CD4-positive, alpha-beta T cell treated with Interleukin-10 for 1 hour (primary cell): ENCODE data around the gene PSME3IP1.
A peak's percentile ranks its signal among the peaks of the same experiment; 100 is the strongest.
"Not testable (repeated sequence)": the region's sequence is repeated elsewhere in the genome, so short reads cannot be mapped to it uniquely, and the experiment has no call there.

ENCODE experiments used
- DNase-seq: peaks from one replicate; pipeline ENCODE4 v3.0.0-alpha.2; 2020

Gene PSME3IP1

DNA sequence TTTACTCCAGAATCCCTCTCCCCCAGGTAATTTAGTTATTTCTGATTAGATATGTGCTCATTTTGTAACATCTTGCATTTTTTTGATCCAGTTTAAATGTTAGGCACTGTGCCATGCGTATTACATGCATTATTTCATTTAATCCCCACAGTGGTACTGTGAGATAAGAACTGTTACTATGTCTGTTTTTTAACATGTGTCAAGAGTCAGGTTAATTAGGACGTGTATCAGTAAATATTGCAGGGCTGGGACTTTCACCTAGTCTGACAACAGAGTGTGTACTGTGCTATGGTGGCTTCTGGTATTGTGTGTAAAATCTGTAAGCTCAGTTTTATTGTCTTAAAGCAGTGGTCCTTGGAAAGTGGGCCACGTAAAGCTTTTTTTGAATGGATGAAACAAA lies 10.9 kb upstream of the PSME3IP1 start:
- DNase-seq = no peak

DNA sequence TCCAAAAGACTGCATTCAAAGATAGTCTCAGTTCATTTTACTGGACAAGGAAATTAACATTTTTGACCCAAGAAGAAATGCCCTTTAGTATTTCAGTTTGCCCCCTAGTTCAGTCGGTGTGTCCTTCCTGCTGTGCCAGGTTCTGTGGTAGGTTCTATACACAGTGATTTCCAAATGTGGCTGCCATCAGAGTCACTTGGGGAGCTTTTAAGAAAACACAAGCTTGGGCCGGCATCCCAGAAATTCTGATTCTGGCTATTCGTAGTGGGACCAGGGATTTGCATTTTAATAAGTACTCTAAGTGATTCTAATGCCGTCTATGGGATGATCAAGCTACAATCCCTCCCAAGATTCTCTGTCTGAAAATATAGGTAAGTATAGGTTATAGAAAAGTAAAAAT lies 10.4 kb upstream of the PSME3IP1 start:
- DNase-seq = no peak

DNA sequence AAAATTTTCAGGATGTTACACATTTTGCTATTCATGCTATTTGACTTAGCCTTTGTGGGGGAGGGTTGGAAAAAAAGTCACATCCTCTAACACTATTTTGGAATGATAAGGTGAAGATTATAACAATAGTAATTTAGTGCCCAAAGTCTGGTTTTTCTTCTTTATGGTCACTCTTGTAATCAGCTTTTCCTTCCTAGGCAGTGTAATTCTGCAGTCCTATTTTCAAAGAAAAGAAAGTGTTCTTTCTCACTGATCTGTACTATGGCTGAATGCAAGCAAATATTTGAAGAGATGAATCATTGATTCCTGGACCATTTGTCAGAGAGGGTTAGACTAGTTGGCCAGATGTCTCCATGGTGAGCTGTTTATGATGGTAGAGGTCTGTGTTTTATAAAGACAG lies 8.7 kb upstream of the PSME3IP1 start:
- DNase-seq = no peak

DNA sequence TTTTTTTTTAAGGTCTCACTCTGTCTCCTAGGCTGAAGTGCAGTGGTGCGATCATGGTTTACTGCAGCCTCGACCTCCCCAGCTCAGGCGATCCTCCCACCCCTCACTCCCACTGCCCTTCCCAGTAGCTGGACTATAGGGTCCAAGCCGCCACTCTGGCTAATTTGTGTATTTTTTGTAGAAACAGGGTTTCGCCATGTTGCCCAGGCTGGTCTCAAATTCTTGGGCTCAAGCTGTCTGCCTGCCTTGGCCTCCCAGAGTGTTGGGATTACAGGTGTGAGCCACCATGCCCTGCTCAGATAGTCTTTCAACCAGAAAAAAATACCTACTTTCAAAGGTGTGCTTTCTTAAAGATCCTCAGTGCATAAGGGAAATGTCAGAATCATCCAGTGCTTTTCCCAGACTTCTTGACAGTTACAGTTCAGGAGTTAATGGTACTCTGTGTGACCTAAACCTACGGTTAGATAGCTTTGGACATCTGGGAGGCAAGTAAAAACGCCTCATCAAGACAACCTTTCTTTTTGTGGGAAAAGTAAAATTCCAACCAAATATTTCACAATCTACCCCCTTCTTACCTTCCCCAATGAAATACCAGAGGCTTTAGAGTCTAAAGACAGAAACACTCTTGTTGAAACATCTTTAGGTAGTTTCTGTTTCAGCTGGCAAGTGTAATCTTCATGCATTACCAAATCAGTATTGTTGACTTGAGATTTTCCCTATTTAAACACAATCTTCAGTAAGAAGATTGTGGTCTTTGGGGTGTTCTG lies 7.1 kb upstream of the PSME3IP1 start:
- DNase-seq = no peak

DNA sequence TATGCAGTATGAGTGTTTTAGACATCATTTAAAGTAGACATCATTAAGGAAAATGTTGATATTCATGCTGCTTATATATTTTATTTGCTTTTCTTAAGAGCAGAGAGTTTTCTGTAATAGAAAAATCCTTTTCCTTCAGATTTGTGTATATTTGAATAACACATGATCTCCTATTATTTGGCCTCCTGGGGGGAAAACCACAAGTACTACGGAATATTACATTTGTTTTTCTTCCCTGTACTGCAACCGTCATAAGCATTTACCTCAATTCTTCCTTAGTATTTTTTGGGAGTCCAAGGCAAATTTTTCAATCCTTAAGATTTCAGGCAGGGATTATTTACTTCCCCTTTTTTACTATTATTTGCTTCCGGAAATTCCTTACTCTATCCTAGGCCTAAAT lies 6.3 kb upstream of the PSME3IP1 start:
- DNase-seq = no peak

DNA sequence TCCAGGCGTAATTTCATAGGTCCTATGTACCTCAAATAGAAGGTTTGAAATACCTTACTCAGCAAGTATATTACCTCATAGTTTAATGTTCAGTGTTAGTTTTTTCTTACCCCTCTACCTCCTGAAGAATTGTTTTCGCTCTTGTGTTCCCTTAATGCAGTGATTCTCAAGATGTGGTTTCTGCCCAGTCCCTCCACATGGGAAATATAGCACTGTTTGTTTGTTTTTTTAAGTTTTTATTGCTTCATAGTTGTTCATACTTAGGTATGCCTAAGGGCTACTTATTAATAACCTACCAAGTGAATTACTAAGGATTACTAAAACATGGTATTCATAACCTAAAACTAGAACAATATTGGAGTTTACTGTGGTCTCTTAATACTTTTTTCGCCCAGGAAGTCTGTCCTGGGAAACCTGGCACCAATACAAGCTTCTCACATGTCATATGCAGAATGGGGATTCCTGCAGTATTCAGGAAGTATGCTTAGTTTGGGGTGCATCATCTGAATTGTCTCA lies 5.3 kb upstream of the PSME3IP1 start:
- no peak for DNase-seq

DNA sequence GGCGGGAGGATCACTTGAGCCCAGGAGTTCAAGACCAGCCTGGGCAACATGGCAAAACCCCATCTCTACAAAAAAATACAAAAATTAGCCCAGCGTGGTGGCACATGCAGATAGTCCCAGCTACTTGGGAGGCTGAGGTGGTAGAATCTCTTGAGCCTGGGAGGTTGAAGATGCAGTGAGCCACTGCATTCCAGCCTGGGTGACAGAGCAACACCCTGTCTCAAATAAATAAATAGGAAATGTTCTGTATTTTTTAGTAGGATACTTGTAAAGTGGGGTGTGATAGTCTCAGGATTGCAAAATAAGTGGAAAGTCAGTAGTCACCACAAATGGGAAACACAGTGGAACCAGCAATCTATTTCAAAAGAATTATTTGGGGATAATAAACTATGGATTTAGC lies 4.3 kb upstream of the PSME3IP1 start:
- DNase-seq = no peak

DNA sequence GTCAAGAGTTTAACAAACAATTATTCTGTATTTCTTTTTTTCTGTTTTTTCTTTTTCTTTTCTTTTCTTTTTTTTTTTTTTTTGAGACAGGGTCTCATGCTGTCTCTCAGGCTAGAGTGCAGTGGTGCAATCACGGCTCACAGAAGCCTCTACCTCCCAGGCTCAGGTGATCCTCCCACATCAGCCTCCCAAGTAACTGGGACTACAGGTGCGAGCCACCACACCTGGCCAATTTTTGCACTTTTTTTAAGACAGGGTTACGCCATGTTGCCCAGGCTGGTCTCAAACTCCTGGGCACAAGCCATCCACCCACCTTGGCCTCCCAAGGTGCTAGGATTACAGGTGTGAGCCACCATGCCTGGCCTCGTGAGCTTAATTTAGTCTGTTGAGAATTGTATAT lies 3.7 kb upstream of the PSME3IP1 start:
- not testable (repeated sequence) for DNase-seq

DNA sequence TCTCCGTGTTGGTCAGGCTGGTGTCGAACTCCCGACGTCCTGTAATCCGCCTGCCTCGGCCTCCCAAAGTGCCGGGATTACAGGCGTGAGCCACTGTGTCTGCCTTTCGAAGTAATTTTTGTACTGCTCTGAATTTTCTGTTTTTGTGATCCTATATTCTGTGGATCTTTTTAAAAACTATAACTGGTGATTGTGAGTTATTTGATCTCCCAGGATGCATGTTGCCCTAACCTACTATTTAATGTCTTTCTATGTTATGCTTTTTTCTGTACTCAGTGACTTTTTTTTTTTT lies 2.8 kb upstream of the PSME3IP1 start:
- DNase-seq = no peak

DNA sequence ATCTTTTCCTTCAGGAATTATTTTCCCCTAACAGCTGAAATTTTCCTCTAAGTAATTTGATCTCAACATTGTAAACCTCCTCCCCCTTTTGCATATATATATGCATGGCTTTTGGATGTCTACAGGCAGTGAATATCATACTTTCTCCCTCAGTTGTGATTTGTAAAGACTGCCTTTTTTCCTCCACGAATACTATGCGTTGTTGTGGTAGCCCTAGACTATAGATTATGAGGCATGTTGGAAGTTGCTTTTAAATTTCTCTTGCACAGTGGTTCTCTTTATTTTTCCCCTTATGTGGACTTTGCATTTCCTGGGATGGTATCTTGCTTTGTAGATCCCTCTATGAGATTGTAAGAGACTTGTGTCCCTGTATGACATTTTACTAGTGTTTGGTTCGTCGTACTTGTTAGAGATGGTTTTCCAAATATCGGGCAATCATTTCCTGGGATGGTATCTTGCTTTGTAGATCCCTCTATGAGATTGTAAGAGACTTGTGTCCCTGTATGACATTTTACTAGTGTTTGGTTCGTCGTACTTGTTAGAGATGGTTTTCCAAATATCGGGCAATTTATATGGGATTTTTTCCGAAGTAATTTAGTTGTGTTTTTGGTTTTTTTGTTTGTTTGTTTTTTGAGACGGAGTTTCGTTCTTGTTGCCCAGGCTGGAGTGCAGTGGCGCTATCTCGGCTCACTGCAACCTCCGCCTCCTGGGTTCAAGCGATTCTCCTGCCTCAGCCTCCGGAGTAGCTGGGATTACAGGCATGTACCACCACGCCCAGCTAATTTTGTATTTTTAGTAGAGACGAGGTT lies 2.3 kb upstream of the PSME3IP1 start:
- DNase-seq = not testable (repeated sequence)

DNA sequence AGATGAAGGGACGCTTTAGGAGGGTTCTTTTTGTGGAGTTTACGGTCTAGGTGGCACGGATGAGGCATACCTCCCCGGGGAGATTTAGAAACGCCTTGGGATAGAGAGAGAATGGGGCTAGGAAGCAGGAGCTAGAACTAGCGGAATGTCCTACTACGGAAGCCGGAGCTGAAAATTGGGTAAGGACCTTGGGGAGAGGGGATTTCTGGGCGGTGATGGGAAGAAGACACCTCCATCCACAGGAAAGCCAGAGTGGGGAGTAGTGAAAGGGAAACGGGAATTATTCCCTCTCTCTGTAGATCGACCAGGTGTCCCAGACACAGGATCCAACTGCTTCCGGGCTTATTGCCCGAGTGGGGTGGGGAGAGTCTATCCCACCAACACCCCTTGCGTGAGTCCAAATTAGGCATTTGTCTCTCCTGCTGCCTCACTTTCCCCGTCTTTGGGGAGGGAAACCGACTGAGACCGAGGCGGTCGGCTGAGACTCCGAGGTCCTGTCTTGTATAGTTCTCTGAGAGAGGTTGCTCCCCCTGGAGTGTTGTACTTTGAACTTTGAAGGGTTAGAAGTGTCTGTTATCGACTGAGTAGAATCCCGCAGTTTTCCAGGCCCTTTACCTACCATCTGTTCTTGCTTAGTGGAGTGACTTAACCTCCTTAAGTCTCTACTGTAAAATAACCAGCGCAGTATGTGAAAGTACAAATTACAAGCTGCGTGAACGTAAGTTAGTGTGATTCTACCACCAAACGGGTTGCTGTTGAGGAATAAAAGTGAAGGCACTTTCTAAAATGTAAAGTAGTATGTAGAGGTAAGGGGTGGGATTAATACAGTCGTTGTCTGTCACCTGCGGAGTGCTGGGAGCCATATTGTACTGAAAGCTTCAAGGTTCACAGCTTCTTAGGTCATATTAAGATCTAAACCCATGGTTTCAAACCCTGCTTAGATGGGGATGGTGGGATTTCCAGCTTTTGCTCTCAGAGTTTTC lies 1.3 kb upstream of the PSME3IP1 start:
- DNase-seq = peak; percentile 28

DNA sequence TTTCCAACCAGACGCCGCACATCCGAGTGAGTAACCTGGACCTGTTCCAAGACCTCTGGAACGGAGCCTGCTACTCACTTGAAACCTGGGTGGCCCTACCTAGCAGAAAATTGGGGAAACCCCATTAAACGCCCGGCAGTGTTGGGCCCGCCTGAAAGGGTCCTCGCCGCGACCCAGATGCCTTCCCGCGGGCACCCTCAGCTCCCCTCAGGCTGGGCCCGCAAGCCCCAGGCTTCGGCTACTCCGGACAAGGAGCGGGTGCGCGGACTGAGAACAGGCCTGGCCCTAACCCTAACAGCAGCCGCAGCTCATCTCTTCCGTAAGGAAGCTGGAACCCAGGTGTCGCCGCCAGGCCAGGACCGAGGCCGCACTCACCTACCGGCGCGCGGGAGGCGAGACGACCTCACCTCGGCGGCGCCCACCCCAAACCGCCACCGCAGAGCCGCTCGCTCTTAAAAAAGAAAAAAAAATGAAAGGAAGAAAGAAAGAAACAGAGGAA lies 344 bp downstream of the PSME3IP1 start:
- DNase-seq = peak; percentile 50

DNA sequence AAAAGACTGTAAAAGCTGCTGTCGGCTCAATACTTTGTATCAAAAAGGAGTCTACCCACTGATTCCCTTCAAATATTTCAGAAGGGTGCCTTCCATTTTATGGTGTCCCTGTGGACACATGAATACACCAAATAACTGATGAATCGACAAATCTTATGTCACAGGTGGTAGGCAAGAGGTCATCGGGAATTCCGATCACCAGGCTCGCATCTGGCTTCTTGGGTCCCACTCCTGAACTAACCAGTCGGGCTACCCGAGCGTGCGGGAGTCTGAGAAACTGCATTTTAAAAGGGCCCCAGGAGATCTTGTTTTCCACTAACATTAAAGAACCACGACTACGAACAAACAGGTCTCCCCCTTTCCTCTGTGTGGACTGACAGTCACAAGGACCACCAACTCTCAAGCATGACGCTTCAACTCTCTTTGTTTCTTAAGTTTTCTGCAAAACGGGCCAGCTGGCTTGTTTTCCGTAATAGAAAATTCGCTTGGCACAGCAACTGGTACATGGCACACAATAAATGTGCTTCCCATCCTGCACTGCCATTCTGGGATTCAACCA lies 873 bp downstream of the PSME3IP1 start:
- no peak for DNase-seq

DNA sequence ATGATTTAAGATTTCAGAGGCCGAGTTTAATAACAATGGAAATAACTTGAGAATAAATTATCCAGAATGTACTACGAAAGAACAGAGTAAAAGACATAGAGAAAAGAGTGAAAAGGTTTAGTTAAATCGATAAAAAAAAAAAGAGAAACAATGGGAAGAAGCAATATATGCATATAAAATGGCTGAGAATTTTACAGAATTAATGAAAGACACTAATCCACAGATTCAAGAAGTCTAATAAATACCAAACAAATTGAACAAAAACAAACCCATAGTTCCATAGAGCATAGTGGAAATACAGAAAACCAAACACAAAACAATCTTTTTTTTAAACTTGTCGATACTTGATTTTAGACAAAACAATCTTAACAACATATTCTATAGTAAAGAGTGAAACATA lies 1.7 kb downstream of the PSME3IP1 start:
- no peak for DNase-seq

DNA sequence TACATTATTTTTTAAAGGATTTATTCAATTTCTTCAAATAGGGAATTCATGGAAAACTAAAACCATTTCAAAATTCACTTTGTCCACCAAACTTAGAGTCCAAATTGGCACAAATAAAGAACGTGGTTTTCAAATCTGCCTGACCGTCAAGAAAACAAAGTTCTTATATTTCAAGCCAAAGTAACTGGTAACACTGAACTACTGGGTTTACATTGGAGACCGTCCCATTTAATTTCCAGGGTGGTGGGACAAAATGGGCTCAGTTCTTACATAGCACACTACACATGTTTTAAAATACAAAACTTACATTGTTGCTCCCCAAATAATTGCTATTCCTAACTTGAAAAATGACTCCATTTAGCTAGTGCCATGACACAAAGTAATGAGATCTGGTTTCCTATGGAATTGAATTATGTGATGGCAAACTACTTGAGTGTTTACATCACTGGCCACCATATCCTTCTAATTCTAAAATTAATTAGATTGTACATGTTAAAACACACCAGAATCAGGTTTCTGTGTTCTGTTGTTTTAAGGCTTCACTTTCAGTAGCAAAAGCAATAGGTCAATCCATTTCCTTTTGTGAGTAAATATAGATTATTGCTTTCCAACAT lies 6.5 kb downstream of the PSME3IP1 start:
- DNase-seq = no peak

DNA sequence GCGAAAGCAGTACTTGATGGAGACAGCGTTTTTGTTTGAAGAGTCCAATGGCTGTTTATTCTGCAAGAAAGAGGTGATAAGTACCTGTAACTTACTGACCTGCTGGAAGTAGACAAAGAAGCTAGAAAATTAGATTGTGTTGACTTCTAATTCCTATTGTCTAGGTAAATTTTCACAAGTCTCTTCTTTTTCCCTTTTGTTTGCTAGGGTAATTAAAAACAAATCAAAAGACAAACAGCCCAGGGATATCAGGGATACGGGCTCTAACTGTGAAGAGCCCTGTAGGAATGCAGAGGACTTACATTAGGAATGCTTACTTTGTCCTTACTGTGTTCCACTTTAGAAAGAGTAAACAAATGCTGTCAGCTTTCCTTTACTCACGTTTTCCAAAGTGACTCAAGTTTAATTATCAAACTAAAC lies 7.0 kb downstream of the PSME3IP1 start:
- no peak for DNase-seq

DNA sequence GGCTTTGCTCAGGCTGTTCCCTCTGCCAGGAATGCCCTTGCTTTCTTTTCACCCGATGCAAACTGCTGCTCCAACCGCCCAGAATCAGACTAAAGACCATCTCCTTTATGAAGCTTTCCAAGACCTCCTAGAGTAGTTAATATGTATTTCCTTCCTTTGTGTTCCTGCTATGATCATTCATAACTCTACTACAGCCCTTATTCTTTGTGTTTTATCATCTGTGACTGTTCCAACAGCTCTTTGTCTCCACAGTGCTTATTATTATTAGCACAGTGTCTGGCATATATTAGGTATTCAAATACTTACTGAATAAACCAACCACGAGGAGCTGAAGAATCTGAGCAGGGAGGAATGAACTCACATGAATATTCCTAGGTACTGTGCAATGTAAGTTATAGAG lies 7.6 kb downstream of the PSME3IP1 start:
- no peak for DNase-seq

DNA sequence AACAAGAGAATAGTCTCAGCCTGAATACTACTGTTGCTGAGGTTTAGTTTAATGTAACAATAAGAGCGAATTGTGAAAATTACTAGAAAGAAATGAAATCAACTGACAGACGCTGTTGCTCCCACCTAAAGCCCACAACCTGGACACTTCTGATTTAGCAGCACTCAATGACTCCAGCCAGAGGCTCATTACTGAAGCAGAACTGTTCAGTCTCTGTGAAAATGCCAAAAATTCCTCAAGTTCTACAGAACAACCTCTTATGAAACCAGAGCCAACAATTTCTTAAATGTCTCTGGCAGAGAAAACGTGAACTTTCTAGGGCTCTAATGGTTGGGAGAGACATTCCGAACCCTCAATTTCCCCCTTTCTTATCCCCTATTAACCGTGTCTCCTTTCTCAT lies 9.9 kb downstream of the PSME3IP1 start:
- no peak for DNase-seq

DNA sequence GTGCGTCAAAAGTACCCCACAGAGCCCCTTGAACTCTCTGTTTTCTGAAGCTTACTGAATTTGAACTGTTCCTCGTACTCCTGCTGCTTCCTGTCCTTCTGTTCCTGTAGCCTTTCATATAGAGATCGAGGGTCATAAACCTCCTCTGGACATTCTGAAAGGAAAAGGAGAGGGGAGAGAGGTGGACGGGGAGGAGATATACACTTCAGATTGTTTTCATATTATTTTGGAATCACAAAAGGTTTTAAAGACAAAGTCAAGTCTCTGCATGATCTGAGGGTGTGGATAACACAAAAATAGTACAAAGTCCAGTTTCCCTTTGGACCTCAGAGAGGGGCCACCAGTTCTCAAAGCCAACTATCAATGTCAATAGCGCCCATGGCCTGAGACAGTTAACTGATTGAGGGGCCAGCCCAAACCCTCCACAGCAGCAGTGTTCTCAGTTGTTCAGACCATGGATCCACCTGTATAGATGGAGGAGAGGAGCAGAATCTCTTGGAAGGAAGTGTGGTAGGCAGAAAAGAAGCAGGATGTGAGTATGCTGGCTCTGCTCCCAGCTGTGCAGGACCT lies 13.0 kb downstream of the PSME3IP1 start:
- DNase-seq = no peak

DNA sequence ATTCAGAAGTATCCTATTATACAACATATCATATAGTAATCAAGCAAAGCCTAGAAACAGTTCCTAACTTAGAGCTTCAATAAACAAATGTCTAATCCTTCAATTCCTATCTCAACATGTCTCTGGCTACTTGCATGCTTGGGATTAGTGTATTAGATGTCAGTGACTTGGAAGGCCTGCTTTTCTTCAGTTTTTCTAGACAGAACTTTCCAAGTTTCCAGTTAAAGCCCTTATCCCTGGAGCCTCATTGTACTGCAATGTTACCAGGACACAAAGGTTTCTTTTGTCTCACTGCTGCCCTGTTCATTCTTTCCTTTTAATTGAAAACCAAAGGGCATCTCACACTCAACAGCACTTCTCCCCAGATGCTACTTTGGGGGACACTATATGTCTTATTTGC lies 16.5 kb downstream of the PSME3IP1 start:
- DNase-seq = no peak

DNA sequence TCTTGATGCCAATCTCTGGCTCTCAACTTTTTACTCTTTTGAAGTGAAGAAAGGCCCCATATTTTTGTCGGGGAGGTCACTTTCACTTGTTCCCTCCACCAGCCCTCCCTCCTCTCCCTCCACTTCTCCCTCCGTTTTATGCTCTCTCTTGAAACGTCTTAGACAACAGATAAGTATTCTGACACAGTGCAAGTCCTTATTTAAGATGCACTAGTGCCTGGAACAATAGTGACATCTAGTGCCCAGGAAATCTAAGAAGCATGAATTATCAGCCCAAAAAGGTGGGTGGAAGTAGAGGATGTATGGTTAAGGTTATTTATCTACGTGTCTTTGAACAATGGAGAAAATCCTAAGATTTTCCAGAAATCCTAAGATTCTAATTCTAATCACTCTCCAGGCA lies 17.9 kb downstream of the PSME3IP1 start:
- DNase-seq = peak; percentile 77

DNA sequence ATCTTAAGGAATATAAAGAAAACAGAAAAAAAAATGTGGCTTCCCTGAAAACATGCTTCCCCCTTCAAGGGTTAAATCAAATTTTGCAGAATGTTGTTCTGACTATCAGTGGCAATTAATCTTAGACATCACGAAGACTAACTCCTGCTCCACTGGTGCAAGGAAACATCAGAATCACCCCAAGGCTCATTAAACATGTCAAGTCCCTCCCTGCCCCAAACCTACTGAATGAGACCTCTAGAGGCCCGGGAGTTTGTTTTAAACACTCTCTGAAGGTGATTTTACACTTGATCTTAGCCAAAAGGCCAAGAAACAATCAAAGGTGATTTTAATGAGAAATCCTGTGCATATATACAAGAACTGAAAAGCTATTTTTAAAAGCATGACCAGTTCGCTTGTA lies 18.3 kb downstream of the PSME3IP1 start:
- no peak for DNase-seq
